Brain microvascular endothelial cell (primary cell): ENCODE measurements around the gene CDK14.
"Not testable (repeated sequence)": the region's sequence is repeated elsewhere in the genome, so short reads cannot be mapped to it uniquely, and the experiment has no call there.

Experiments
- DNase-seq: peaks from one replicate; pipeline ENCODE4 v3.0.0-alpha.2; 2020
- H3K27ac ChIP-seq: fragments of 250-450 bp; sonication (Bioruptor Pico); 2 replicates; pipeline ENCODE4 v1.5.1; 2020; ENCODE audit warnings: mild to moderate bottlenecking, moderate library complexity
- H3K27me3 ChIP-seq: fragments of 250-450 bp; sonication (Bioruptor Pico); replicated peaks from 2 replicates; pipeline ENCODE4 v1.5.1; 2020; ENCODE audit warnings: mild to moderate bottlenecking
- H3K36me3 ChIP-seq: fragments of 250-450 bp; sonication (Bioruptor Pico); replicated peaks from 2 replicates; pipeline ENCODE4 v1.5.1; 2020; ENCODE audit warnings: mild to moderate bottlenecking
- H3K4me3 ChIP-seq: 2 replicates; pipeline ENCODE4 v1.5.1; 2011; ENCODE audit warnings: low read depth, mild to moderate bottlenecking, control low read depth, low read length, moderate library complexity
- CTCF ChIP-seq: IDR thresholded peaks from 2 replicates; pipeline ENCODE4 v1.5.1; 2011; ENCODE audit warnings: low read depth, mild to moderate bottlenecking, moderate library complexity, low read length, control low read depth, inconsistent platforms; ENCODE audit errors: missing control alignments
- in situ Hi-C: cut with HindIII; loops from 2 replicates; pipeline ENCODE4 v1.10.0; 2017; ENCODE audit warnings: low sequenced_read_pairs, low pct_ligation_motif_present

Gene CDK14

GRCh38 chr7:90755041-90755440 lies 158.9 kb downstream of the CDK14 start:
- in situ Hi-C loops: no loop called here
- DNase-seq: no peak

DNA sequence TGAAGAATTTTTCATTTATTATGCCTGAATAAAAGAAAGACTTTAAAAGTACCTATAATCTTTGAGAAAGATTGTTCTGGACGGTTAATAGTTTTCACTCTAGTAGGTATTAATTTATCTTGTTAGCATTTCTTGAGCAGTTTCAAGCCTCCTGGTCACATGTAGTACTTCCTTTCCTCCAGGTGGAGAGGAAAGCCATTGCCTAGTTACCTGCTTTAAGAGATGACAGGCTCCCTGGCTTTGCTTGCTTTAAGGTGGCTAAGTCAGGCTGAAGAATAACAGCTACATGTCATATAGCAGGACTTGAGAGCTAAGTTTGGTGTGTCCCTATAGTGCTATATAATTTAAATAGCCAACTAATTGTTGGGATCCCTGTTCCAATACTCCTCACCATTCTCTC lies 160.2 kb downstream of the CDK14 start:
- no peaks in the 10 kb centered on the region for H3K36me3 ChIP-seq
- no peak overlapping the region for H3K27ac ChIP-seq
- DNase-seq: no peak
- H3K27me3 ChIP-seq: no peaks in the 10 kb centered on the region
- no peak overlapping the region for H3K4me3 ChIP-seq
- TF ChIP-seq CTCF: no peak
- in situ Hi-C loops: no loop called here

More at GRCh38 chr7:90755041-90755440, 158.9 kb downstream of the CDK14 start:
- no peaks in the 10 kb centered on the region for H3K27me3 ChIP-seq
- no peak for TF ChIP-seq CTCF
- H3K27ac ChIP-seq: no peak overlapping the region
- H3K4me3 ChIP-seq: no peak overlapping the region
- no peaks in the 10 kb centered on the region for H3K36me3 ChIP-seq

- DNase-seq, in situ Hi-C loops, H3K27ac ChIP-seq: not testable (repeated sequence)
Observed at GRCh38 chr7:90757565-90757950, 161.4 kb downstream of the CDK14 start.

GRCh38 chr7:90758933-90759562 lies 162.9 kb downstream of the CDK14 start:
- no peak overlapping the region for H3K27ac ChIP-seq
- no peaks in the 10 kb centered on the region for H3K27me3 ChIP-seq
- DNase-seq: no peak
- H3K36me3 ChIP-seq: no peaks in the 10 kb centered on the region
- no peak for TF ChIP-seq CTCF
- in situ Hi-C loops: no loop called here
- no peak overlapping the region for H3K4me3 ChIP-seq

More at GRCh38 chr7:90757565-90757950, 161.4 kb downstream of the CDK14 start:
- not testable (repeated sequence) for H3K36me3 ChIP-seq, H3K27me3 ChIP-seq, H3K4me3 ChIP-seq

- TF ChIP-seq CTCF: no peak
- no peak overlapping the region for H3K4me3 ChIP-seq
- no peaks in the 10 kb centered on the region for H3K36me3 ChIP-seq
- in situ Hi-C loops: no loop called here
- no peak overlapping the region for H3K27ac ChIP-seq
- DNase-seq: no peak
- no peaks in the 10 kb centered on the region for H3K27me3 ChIP-seq
Observed at GRCh38 chr7:90759710-90760109, 163.6 kb downstream of the CDK14 start.

DNA sequence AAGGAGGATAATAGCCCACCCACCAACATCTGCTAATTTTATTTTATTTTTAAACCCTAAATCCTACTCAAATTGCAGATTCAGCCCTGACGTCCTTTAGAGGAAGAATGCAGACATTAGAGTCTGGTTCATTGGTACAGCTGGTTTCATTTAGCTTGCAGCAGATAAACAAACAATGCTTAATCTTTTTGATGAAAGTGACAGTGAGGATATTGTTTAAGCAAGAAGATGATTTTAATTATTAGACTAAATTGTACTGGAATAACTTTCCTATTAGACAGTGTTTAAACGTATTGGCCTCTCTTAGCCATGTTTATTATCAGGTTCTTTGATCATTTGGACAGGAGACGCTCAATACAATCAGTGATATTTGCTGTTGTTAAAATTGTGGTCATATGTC lies 164.8 kb downstream of the CDK14 start:
- in situ Hi-C loops: no loop called here
- H3K27me3 ChIP-seq: no peaks in the 10 kb centered on the region
- H3K4me3 ChIP-seq: no peak overlapping the region
- no peak overlapping the region for H3K27ac ChIP-seq
- TF ChIP-seq CTCF: no peak
- DNase-seq: no peak
- no peaks in the 10 kb centered on the region for H3K36me3 ChIP-seq
